ENCODE measurements around the gene CXXC1. TPM values are rescaled to one million over a fixed set of nuclear protein-coding genes. Genes with fewer than 3 reads are reported as not detected.

CXXC1 gene
- total RNA-seq, 2 experiments from 2014 or later, result 54.4 to 97.4 TPM

DNA sequence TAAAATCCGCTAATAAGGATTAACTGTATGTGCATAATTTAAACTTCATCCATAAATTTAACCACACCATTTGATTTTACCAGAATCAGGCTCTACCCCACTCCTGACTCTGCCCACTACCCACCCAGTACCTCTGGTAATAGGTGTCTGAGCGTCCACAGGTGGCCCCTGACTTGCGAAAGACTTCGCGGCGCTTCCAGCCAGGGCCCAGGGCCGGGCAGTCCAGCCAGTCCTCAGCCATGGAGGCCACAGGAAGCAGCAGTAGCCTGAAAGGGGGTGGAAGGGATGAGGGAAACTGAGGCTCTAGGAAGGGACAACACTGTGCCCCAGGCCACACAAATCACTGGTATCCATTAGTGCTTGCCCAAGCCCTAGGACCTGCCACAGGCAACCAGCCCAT is 7.7 kb downstream of the CXXC1 start:
- DNase-seq (ENCODE audit: low spot score), result no peak
- Histone ChIP-seq H2AFZ (ENCODE audit: low read length) (no peak overlapping the region), H3K4me1 (ENCODE audit: insufficient read depth, low read length, poor library complexity, severe bottlenecking) (peaks cover 24% of the 10 kb centered on the region), H3K79me2 (ENCODE audit: insufficient read depth, low read depth, low read length) (peaks cover 27% of the 10 kb centered on the region; the same call in 1 of the 2 replicates), H3K4me2 (ENCODE audit: low read length) (peak overlapping the region; percentile 97), H3K9me3 (ENCODE audit: low read length) (no peaks in the 10 kb centered on the region), H3K4me3 (ENCODE audit: low read depth, low read length, poor library complexity, severe bottlenecking) (peak overlapping the region; percentile 93), H3K36me3 (ENCODE audit: insufficient read depth, low read length) (peaks cover 74% of the 10 kb centered on the region), H4K20me1 (ENCODE audit: insufficient read depth, low read length) (no peaks in the 10 kb centered on the region), H3K27ac (ENCODE audit: low read depth, low read length, poor library complexity, severe bottlenecking) (no peak overlapping the region), H3K9me2 (ENCODE audit: insufficient read depth, low read length) (no peaks in the 10 kb centered on the region)
- intact Hi-C loops (cut with micrococcal nuclease; ENCODE audit: unreplicated experiment), result no loop called here
- CTCF ChIA-PET (ENCODE audit: unreplicated experiment), result no interaction called here
- no TSS peak for BruUV-seq (replicated peaks)
- TF ChIP-seq, protein P1, sequence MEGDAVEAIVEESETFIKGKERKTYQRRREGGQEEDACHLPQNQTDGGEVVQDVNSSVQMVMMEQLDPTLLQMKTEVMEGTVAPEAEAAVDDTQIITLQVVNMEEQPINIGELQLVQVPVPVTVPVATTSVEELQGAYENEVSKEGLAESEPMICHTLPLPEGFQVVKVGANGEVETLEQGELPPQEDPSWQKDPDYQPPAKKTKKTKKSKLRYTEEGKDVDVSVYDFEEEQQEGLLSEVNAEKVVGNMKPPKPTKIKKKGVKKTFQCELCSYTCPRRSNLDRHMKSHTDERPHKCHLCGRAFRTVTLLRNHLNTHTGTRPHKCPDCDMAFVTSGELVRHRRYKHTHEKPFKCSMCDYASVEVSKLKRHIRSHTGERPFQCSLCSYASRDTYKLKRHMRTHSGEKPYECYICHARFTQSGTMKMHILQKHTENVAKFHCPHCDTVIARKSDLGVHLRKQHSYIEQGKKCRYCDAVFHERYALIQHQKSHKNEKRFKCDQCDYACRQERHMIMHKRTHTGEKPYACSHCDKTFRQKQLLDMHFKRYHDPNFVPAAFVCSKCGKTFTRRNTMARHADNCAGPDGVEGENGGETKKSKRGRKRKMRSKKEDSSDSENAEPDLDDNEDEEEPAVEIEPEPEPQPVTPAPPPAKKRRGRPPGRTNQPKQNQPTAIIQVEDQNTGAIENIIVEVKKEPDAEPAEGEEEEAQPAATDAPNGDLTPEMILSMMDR (conservative IDR thresholded peaks at IDR 0.05; ENCODE audit: low read length), result no peak
- TF ChIP-seq EZH2phosphoT487 (IDR thresholded peaks at IDR 0.05; ENCODE audit: borderline replicate concordance, low read depth, low read length), result no peak
- POLR2A ChIA-PET, result no interaction called here

GRCh38 chr18:50277942-50278341 is 9.6 kb downstream of the CXXC1 start:
- no TSS peak for BruUV-seq (replicated peaks)

DNA sequence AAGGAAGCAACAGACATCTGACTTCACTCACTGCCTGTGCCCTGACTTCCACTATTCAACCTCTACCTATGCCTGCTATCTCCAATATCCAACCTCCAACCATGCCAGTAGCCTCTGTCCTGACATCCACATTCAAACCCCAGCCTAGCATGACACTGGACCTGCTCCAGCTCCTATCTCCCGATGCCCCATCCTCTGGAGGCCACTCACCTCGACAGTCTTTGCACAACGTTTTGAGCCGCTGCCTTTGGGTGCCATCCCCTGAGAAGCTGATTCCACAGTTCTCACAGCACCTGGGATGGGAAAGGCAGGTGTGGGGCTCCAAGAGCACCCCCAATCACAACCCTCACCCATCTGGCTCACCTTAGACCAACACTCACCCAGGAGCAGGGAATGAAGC is 11.0 kb downstream of the CXXC1 start:
- Histone ChIP-seq H3K9me2 (ENCODE audit: insufficient read depth, low read length) (no peaks in the 10 kb centered on the region), H2AFZ (ENCODE audit: low read length) (no peak overlapping the region), H4K20me1 (ENCODE audit: insufficient read depth, low read length) (no peaks in the 10 kb centered on the region), H3K4me2 (ENCODE audit: low read length) (no peak overlapping the region), H3K79me2 (ENCODE audit: insufficient read depth, low read depth, low read length) (peaks cover 27% of the 10 kb centered on the region; the same call in 1 of the 2 replicates), H3K4me3 (ENCODE audit: low read depth, low read length, poor library complexity, severe bottlenecking) (no peak overlapping the region), H3K9me3 (ENCODE audit: low read length) (no peaks in the 10 kb centered on the region), H3K27ac (ENCODE audit: low read depth, low read length, poor library complexity, severe bottlenecking) (no peak overlapping the region), H3K36me3 (ENCODE audit: insufficient read depth, low read length) (peaks cover 76% of the 10 kb centered on the region), H3K4me1 (ENCODE audit: insufficient read depth, low read length, poor library complexity, severe bottlenecking) (peaks cover 18% of the 10 kb centered on the region)
- BruUV-seq (replicated peaks), result no TSS peak
- ChIA-PET CTCF (ENCODE audit: unreplicated experiment) (no interaction called here), POLR2A (no interaction called here)
- DNase-seq (ENCODE audit: low spot score), result no peak
- intact Hi-C loops (cut with micrococcal nuclease; ENCODE audit: unreplicated experiment), result no loop called here
- TF ChIP-seq, protein P1 (conservative IDR thresholded peaks at IDR 0.05; ENCODE audit: low read length), result no peak
- TF ChIP-seq EZH2phosphoT487 (IDR thresholded peaks at IDR 0.05; ENCODE audit: borderline replicate concordance, low read depth, low read length), result no peak

More at GRCh38 chr18:50277942-50278341, 9.6 kb downstream of the CXXC1 start:
- Histone ChIP-seq H3K36me3 (ENCODE audit: insufficient read depth, low read length) (peaks cover 74% of the 10 kb centered on the region), H4K20me1 (ENCODE audit: insufficient read depth, low read length) (no peaks in the 10 kb centered on the region), H3K4me3 (ENCODE audit: low read depth, low read length, poor library complexity, severe bottlenecking) (no peak overlapping the region), H3K9me2 (ENCODE audit: insufficient read depth, low read length) (no peaks in the 10 kb centered on the region), H2AFZ (ENCODE audit: low read length) (no peak overlapping the region), H3K4me1 (ENCODE audit: insufficient read depth, low read length, poor library complexity, severe bottlenecking) (peaks cover 24% of the 10 kb centered on the region), H3K27ac (ENCODE audit: low read depth, low read length, poor library complexity, severe bottlenecking) (no peak overlapping the region), H3K4me2 (ENCODE audit: low read length) (no peak overlapping the region), H3K9me3 (ENCODE audit: low read length) (no peaks in the 10 kb centered on the region), H3K79me2 (ENCODE audit: insufficient read depth, low read depth, low read length) (peaks cover 27% of the 10 kb centered on the region; the same call in 1 of the 2 replicates)
- no peak for DNase-seq (ENCODE audit: low spot score)
- intact Hi-C loops (cut with micrococcal nuclease; ENCODE audit: unreplicated experiment), result no loop called here
- CTCF ChIA-PET (ENCODE audit: unreplicated experiment), result no interaction called here
- TF ChIP-seq, protein P1 (conservative IDR thresholded peaks at IDR 0.05; ENCODE audit: low read length), result no peak
- POLR2A ChIA-PET, result no interaction called here

Data from OCI-LY7 (cell line).